Neural crest cell (in vitro differentiated cells): ENCODE results near the gene CCDC61. TPM values are rescaled to one million over a fixed set of nuclear protein-coding genes. Genes with fewer than 3 reads are reported as not detected.

Source experiments
- DNase-seq: peaks from one replicate; pipeline ENCODE4 v3.0.0; 2021; ENCODE audit warnings: low read depth, mixed read lengths, low spot score
- H3K27ac Mint-ChIP-seq: one replicate; pipeline ENCODE4 v1.8.0; 2021; ENCODE audit warnings: mild to moderate bottlenecking, mixed read lengths; ENCODE audit not compliant: unreplicated experiment
- H3K27me3 Mint-ChIP-seq: 2 replicates; pipeline ENCODE4 v1.8.0; 2021; ENCODE audit warnings: low read depth, mild to moderate bottlenecking, mixed read lengths
- H3K36me3 Mint-ChIP-seq: 2 replicates; pipeline ENCODE4 v1.8.0; 2021; ENCODE audit warnings: low read depth, mild to moderate bottlenecking, mixed read lengths
- H3K4me1 Mint-ChIP-seq: 2 replicates; pipeline ENCODE4 v1.8.0; 2021; ENCODE audit warnings: mixed read lengths
- H3K4me3 Mint-ChIP-seq: one replicate; pipeline ENCODE4 v1.8.0; 2021; ENCODE audit warnings: mild to moderate bottlenecking, mixed read lengths
- H3K9me3 Mint-ChIP-seq: 2 replicates; pipeline ENCODE4 v1.8.0; 2021; ENCODE audit warnings: mixed read lengths
- total RNA-seq: library from RNA; stranded (reverse); gene quantifications from 2 replicates; pipeline ENCODE4 v1.2.1, GENCODE V29; 2021
- TF ChIP-seq, protein P1 (sequence below): fragments of 200-600 bp; sonication (generic); conservative IDR thresholded peaks from 2 replicates; pipeline ENCODE4 v1.5.0; 2021; ENCODE audit warnings: antibody characterized with exemption, mild to moderate bottlenecking

Gene CCDC61
- total RNA-seq, 1 donor from 2014 or later: 18.1 TPM

DNA sequence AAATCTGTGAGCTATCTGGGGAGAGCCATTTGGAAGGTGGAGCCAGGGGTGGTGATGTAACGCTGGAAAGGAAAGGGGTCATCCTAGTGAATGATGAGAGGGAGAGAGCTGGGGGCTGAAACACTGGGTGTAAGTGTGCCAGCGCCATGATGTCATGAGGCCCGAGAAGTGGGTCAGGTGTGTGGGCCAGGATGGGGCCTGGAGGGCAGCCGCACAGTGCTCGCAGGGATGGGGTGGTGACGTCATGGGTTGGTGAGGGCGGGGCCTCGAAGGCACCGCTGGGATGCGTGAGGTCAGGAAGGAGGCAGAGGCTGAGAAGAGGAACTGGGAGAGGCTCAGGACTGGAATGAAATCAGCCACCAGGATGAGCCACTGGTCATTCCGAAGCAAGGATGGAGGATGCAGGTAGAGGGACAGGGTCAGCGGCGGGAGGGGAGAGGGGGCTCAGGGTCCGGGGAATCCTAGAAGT, 4.4 kb downstream of the CCDC61 start:
- DNase-seq: no peak
- no peak overlapping the region for H3K27ac Mint-ChIP-seq
- TF ChIP-seq, protein P1, sequence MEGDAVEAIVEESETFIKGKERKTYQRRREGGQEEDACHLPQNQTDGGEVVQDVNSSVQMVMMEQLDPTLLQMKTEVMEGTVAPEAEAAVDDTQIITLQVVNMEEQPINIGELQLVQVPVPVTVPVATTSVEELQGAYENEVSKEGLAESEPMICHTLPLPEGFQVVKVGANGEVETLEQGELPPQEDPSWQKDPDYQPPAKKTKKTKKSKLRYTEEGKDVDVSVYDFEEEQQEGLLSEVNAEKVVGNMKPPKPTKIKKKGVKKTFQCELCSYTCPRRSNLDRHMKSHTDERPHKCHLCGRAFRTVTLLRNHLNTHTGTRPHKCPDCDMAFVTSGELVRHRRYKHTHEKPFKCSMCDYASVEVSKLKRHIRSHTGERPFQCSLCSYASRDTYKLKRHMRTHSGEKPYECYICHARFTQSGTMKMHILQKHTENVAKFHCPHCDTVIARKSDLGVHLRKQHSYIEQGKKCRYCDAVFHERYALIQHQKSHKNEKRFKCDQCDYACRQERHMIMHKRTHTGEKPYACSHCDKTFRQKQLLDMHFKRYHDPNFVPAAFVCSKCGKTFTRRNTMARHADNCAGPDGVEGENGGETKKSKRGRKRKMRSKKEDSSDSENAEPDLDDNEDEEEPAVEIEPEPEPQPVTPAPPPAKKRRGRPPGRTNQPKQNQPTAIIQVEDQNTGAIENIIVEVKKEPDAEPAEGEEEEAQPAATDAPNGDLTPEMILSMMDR: no peak
- H3K27me3 Mint-ChIP-seq: peaks cover 30% of the 10 kb centered on the region
- peak overlapping the region; percentile 82 for H3K4me3 Mint-ChIP-seq
- no peaks in the 10 kb centered on the region for H3K36me3 Mint-ChIP-seq
- peaks cover 29% of the 10 kb centered on the region for H3K4me1 Mint-ChIP-seq
- no peaks in the 10 kb centered on the region for H3K9me3 Mint-ChIP-seq

DNA sequence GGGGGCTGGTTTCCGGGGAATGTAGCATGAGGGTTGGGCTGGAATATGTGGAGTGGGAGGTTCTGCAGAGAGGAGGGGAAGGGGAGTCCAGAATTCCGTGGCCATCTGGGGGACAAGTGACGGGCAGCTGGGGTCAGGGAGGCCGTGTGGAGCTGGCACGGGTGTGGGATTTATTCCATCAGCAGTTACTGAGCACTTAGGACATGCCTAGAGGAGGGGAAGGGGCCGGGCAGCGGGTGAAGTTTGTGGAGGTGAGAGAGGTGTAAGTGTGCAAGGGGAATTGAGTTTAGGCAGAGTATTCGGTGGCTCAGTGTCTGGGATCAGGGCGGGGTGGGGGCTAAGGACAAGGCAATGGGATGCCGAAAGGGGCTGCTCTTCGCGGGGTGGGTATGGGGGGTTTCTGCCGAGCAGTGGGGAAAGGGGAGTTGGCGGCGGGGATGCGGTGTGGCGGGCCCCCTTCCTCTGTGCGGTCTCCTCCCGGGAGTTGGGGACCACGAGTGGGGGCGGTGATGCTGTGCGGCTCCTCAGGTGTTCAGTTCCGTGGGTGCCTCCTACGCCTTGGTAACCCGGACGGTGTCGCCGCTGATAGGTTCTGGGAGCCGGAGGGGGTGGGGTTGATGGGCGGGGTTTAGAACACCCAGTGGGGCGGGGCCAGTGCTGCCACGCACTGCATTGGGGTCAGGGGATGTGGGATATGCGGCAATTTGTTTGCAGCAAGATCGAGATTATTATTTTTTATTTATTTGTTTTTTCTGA, 5.4 kb downstream of the CCDC61 start:
- no peaks in the 10 kb centered on the region for H3K9me3 Mint-ChIP-seq
- peak overlapping the region; percentile 82 for H3K4me3 Mint-ChIP-seq
- TF ChIP-seq, protein P1: no peak
- no peaks in the 10 kb centered on the region for H3K36me3 Mint-ChIP-seq
- H3K27ac Mint-ChIP-seq: no peak overlapping the region
- no peak for DNase-seq
- H3K27me3 Mint-ChIP-seq: peaks cover 30% of the 10 kb centered on the region
- peaks cover 29% of the 10 kb centered on the region for H3K4me1 Mint-ChIP-seq

DNA sequence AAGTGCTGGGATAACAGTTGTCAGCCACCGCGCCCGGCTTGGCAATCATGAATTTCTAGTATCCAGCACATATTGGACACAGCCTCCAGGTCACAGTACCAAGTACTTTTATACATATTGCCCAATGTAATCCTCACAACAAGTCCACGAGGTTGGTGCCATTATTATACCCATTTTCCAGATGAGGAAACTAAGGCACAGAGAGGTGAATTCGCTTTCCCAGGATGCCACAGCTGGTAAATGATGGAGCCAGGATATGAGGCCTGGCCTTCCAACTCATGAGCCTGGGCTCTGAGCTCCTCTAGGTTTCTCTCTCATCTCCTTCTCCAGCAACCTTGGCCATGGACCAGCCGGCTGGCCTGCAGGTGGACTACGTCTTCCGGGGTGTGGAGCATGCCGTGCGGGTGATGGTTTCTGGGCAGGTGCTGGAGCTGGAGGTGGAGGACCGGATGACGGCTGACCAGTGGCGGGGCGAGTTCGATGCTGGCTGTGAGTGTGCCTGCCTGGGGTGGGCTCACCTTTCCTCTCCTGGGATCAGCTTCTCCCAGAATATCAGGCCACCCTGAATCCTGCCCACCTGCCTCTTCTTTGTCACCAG, 7.5 kb downstream of the CCDC61 start:
- Mint-ChIP-seq H3K27me3 (peaks cover 30% of the 10 kb centered on the region), H3K4me3 (no peak overlapping the region), H3K27ac (no peak overlapping the region), H3K4me1 (peaks cover 30% of the 10 kb centered on the region), H3K9me3 (no peaks in the 10 kb centered on the region), H3K36me3 (no peaks in the 10 kb centered on the region)
- DNase-seq: no peak
- TF ChIP-seq, protein P1: no peak

DNA sequence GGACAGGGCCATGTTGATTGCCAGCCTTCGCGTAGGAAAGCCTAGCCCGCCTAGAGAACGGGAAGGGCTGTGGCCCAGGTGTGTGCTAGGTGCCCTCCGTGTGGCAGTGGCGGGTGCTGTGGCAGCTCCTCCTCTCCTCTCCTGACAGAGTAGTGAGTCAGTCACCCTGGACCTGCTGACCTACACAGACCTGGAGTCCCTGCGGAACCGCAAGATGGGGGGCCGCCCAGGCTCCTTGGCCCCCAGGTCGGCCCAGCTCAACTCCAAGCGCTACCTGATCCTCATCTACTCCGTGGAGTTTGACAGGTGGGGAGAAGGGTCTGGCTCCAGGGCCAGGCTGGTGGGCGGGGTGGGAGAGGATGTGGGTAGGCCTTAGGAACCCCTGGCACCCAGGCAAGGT, 11.1 kb downstream of the CCDC61 start:
- Mint-ChIP-seq H3K27ac (no peak overlapping the region), H3K4me1 (peaks cover 11% of the 10 kb centered on the region), H3K9me3 (no peaks in the 10 kb centered on the region), H3K36me3 (no peaks in the 10 kb centered on the region), H3K4me3 (no peak overlapping the region), H3K27me3 (peaks cover 5% of the 10 kb centered on the region)
- TF ChIP-seq, protein P1: no peak
- DNase-seq: no peak

DNA sequence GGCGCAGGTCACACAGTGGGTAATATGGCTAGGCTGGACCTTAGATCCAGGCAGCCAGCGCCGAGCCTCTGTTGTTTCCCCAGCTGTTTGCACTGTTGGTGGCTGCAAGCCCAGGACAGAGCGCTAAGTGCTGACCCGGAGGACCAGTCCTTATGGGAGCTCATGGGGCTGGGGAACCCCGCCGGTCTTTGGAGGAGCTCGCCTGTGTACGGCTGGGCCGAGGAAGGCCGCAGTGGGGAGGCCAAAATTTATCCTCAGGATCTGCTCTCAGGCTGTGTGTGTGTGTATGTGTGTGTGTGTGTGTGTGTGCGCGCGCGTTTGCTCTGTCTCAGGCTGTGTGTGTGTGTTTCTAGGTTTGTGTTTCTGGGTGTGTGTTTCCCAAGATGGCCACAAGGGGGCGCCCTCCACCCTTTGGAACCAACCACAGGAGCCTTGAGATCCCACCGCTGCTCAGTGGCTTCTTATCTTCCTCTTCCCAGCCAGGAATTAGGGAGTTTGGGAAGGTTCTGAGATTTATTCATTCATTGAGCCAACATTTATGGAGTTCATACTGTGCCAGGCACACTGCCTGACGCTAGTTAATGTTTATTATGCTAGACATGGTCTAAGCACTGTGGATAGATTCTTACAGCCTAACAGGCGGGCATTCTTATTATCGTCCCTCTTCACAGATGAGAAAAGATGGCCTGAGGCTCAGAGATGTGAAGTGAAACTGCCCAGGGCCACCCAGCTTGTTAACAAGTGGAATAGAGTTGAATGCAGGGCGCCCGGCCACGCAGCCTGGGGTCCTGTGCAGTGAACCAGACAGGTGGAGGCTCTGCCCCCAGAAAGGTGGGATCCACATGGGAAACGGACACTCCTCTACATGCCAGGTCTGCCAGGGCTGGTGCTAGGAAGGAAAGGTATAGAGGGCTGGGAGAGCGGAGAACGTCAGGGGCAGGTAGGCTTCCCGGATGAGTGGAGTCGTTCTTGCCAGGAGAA, 14.6 kb downstream of the CCDC61 start:
- Mint-ChIP-seq H3K36me3 (no peaks in the 10 kb centered on the region), H3K27ac (no peak overlapping the region), H3K9me3 (no peaks in the 10 kb centered on the region), H3K4me1 (peaks cover 17% of the 10 kb centered on the region), H3K27me3 (peaks cover 29% of the 10 kb centered on the region), H3K4me3 (no peak overlapping the region)
- TF ChIP-seq, protein P1: peak; percentile 85
- DNase-seq: peak; percentile 77
